Neural cell (in vitro differentiated cells): Measurements from ENCODE around the gene ERMARD. TPM values are rescaled to one million over a fixed set of nuclear protein-coding genes. Genes with fewer than 3 reads are reported as not detected.

Source experiments
- H2AFZ ChIP-seq: fragments of 200-600, 300-800 bp; sonication (generic), shearing (Covaris generic); 2 replicates; pipeline ENCODE4 v1.6.0; 2014; ENCODE audit warnings: low read depth, mild to moderate bottlenecking, antibody characterized with exemption, low read length, moderate library complexity
- H3F3A ChIP-seq: fragments of 200-600 bp; shearing (Covaris generic); 2 replicates; pipeline ENCODE4 v1.6.1; 2016; ENCODE audit warnings: mild to moderate bottlenecking, moderate library complexity, mixed read lengths, antibody characterized with exemption, low read length; ENCODE audit not compliant: insufficient read depth, poor library complexity, severe bottlenecking
- H3K27ac ChIP-seq: fragments of 200-600, 300-800 bp; sonication (generic), shearing (Covaris generic); 2 replicates; pipeline ENCODE4 v1.5.1; 2014; ENCODE audit warnings: mild to moderate bottlenecking, low read length, moderate library complexity
- H3K27me3 ChIP-seq: fragments of 300-800, 200-600 bp; sonication (generic), shearing (Covaris generic); 2 replicates; pipeline ENCODE4 v1.6.0; 2014; ENCODE audit warnings: mild to moderate bottlenecking, low read depth, low read length, moderate library complexity; ENCODE audit not compliant: insufficient read depth
- H3K36me3 ChIP-seq: fragments of 300-800, 200-600 bp; sonication (generic), shearing (Covaris generic); 2 replicates; pipeline ENCODE4 v1.5.1; 2014; ENCODE audit warnings: mild to moderate bottlenecking, antibody characterized with exemption, low read length, moderate library complexity; ENCODE audit not compliant: insufficient read depth
- H3K4me2 ChIP-seq: fragments of 300-800, 200-600 bp; sonication (generic), shearing (Covaris generic); 2 replicates; pipeline ENCODE4 v1.6.0; 2014; ENCODE audit warnings: mild to moderate bottlenecking, low read length
- H3K4me3 ChIP-seq: fragments of 300-800, 200-600 bp; sonication (generic), shearing (Covaris generic); 2 replicates; pipeline ENCODE4 v1.5.1; 2014; ENCODE audit warnings: mild to moderate bottlenecking, low read length, moderate library complexity
- H3K79me2 ChIP-seq: fragments of 200-600 bp; shearing (Covaris generic); replicated peaks from 2 replicates; pipeline ENCODE4 v1.6.0; 2014; ENCODE audit warnings: mild to moderate bottlenecking, low read length, moderate library complexity; ENCODE audit not compliant: insufficient read depth
- H3K9ac ChIP-seq: fragments of 300-800, 200-600 bp; sonication (generic), shearing (Covaris generic); 2 replicates; pipeline ENCODE4 v1.6.1; 2016; ENCODE audit warnings: mild to moderate bottlenecking, low read length, mixed read lengths
- H3K9me2 ChIP-seq: fragments of 200-600 bp; shearing (Covaris generic); 2 replicates; pipeline ENCODE4 v1.6.1; 2016; ENCODE audit warnings: mild to moderate bottlenecking, low read length, mixed read lengths; ENCODE audit not compliant: insufficient read depth
- H3K9me3 ChIP-seq: fragments of 200-600, 300-800 bp; sonication (generic), shearing (Covaris generic); 2 replicates; pipeline ENCODE4 v1.6.1; 2016; ENCODE audit warnings: mild to moderate bottlenecking, mixed run types, low read length, moderate library complexity, mixed read lengths
- H4K20me1 ChIP-seq: fragments of 200-600 bp; shearing (Covaris generic); 2 replicates; pipeline ENCODE4 v1.6.1; 2016; ENCODE audit warnings: mild to moderate bottlenecking, mixed run types; ENCODE audit not compliant: insufficient read depth
- EP300 ChIP-seq: fragments of 450-650 bp; conservative IDR thresholded peaks from 2 replicates; pipeline ENCODE4 v1.6.1; 2014; ENCODE audit warnings: antibody characterized with exemption, mild to moderate bottlenecking, moderate library complexity; ENCODE audit not compliant: poor library complexity, severe bottlenecking
- EZH2 ChIP-seq: fragments of 200-600, 300-800 bp; shearing (Covaris generic), sonication (generic); IDR thresholded peaks from 2 replicates; pipeline ENCODE4 v1.6.1; 2014; ENCODE audit warnings: antibody characterized with exemption, low read length, borderline replicate concordance, mild to moderate bottlenecking; ENCODE audit not compliant: insufficient read depth, poor library complexity, severe bottlenecking
- MXI1 ChIP-seq: fragments of 450-650 bp; conservative IDR thresholded peaks from 2 replicates; pipeline ENCODE4 v1.6.1; 2014; ENCODE audit warnings: antibody characterized with exemption, mild to moderate bottlenecking; ENCODE audit not compliant: poor library complexity, severe bottlenecking
- POLR2AphosphoS5 ChIP-seq: IDR thresholded peaks from 2 replicates; pipeline ENCODE4 v1.6.1; 2012
- RAD21 ChIP-seq: fragments of 450-650 bp; conservative IDR thresholded peaks from 2 replicates; pipeline ENCODE4 v1.6.1; 2014; ENCODE audit warnings: antibody characterized with exemption, mild to moderate bottlenecking, moderate library complexity
- REST ChIP-seq: IDR thresholded peaks from 2 replicates; pipeline ENCODE4 v1.6.1; 2012; ENCODE audit warnings: borderline replicate concordance
- SMC3 ChIP-seq: fragments of 450-650 bp; conservative IDR thresholded peaks from 2 replicates; pipeline ENCODE4 v1.6.1; 2014; ENCODE audit warnings: antibody characterized with exemption, mild to moderate bottlenecking, moderate library complexity; ENCODE audit not compliant: poor library complexity
- TAF1 ChIP-seq: IDR thresholded peaks from 2 replicates; pipeline ENCODE4 v1.6.1; 2012; ENCODE audit warnings: low read depth
- polyA plus RNA-seq: library from polyadenylated mRNA; depleted of rRNA; stranded (reverse); fragments of >200 nt; gene quantifications from 2 replicates; pipeline ENCODE4 v1.2.3, GENCODE V29; 2014
- TF ChIP-seq, protein P1 (sequence below): fragments of 450-650 bp; IDR thresholded peaks from 2 replicates; pipeline ENCODE4 v1.5.1; 2014; ENCODE audit warnings: antibody characterized with exemption, mild to moderate bottlenecking, moderate library complexity; ENCODE audit not compliant: poor library complexity, severe bottlenecking

ERMARD gene
- polyA plus RNA-seq, 1 donor from 2014 or later: 51.2 TPM

GRCh38 chr6:169798764-169799473 lies 47.5 kb downstream of the ERMARD start:
- Histone ChIP-seq H3K27me3 (no peaks in the 10 kb centered on the region), H3K9me3 (no peaks in the 10 kb centered on the region), H3K9ac (no peak overlapping the region), H2AFZ (no peak overlapping the region), H3K79me2 (no peaks in the 10 kb centered on the region), H3K4me3 (peak overlapping the region; percentile 12), H3K36me3 (no peaks in the 10 kb centered on the region), H3K4me2 (no peak overlapping the region), H3F3A (no peaks in the 10 kb centered on the region), H4K20me1 (no peaks in the 10 kb centered on the region), H3K27ac (no peak overlapping the region), H3K9me2 (no peaks in the 10 kb centered on the region)
- no peak for TF ChIP-seq EZH2
- TF ChIP-seq TAF1: no peak
- TF ChIP-seq MXI1: no peak
- peak; percentile 24 for TF ChIP-seq EP300
- TF ChIP-seq REST: peak; percentile 35
- TF ChIP-seq RAD21: no peak
- TF ChIP-seq, protein P1, sequence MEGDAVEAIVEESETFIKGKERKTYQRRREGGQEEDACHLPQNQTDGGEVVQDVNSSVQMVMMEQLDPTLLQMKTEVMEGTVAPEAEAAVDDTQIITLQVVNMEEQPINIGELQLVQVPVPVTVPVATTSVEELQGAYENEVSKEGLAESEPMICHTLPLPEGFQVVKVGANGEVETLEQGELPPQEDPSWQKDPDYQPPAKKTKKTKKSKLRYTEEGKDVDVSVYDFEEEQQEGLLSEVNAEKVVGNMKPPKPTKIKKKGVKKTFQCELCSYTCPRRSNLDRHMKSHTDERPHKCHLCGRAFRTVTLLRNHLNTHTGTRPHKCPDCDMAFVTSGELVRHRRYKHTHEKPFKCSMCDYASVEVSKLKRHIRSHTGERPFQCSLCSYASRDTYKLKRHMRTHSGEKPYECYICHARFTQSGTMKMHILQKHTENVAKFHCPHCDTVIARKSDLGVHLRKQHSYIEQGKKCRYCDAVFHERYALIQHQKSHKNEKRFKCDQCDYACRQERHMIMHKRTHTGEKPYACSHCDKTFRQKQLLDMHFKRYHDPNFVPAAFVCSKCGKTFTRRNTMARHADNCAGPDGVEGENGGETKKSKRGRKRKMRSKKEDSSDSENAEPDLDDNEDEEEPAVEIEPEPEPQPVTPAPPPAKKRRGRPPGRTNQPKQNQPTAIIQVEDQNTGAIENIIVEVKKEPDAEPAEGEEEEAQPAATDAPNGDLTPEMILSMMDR: no peak
- TF ChIP-seq POLR2AphosphoS5: peak; percentile 58

DNA sequence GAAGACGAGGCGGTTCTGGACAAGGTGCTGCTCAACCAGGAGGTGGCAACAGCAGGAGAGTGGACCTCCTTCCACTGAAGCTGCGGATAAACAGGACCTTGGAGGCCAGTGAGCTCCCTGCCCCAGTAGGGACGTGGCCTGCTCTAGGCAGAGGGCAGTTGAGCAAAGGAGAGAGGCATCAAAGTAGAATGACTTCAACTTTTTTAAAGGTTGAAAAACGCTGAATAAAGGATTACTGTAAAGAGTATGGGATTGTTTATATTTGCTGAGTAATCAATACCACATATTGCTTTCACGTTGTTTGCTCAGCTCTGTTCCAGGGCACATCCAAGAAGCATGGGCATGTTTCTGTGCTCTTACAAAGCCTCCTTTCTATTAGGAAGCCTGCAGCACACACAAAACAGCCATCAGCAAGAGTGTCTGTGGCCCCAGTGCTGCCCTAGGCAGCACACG lies 48.1 kb downstream of the ERMARD start:
- H2AFZ ChIP-seq: no peak overlapping the region
- H3K4me3 ChIP-seq: no peak overlapping the region
- no peaks in the 10 kb centered on the region for H3F3A ChIP-seq
- H3K9me2 ChIP-seq: no peaks in the 10 kb centered on the region
- no peaks in the 10 kb centered on the region for H3K9me3 ChIP-seq
- no peaks in the 10 kb centered on the region for H3K36me3 ChIP-seq
- no peaks in the 10 kb centered on the region for H3K79me2 ChIP-seq
- TF ChIP-seq TAF1: no peak
- no peak for TF ChIP-seq SMC3
- no peak for TF ChIP-seq MXI1
- TF ChIP-seq RAD21: no peak
- no peak for TF ChIP-seq POLR2AphosphoS5
- no peak for TF ChIP-seq EZH2
- no peak for TF ChIP-seq REST
- TF ChIP-seq, protein P1: no peak
- no peak for TF ChIP-seq EP300
- H3K4me2 ChIP-seq: no peak overlapping the region
- H3K27ac ChIP-seq: no peak overlapping the region
- H3K27me3 ChIP-seq: no peaks in the 10 kb centered on the region
- H3K9ac ChIP-seq: no peak overlapping the region
- H4K20me1 ChIP-seq: no peaks in the 10 kb centered on the region
